Stimulated activated CD8-positive, alpha-beta memory T cell treated with anti-CD3 and anti-CD28 coated beads, Interleukin-2, amount 100 ng/mL, for 48 hours (primary cell): ENCODE results near the gene SLC66A1.

ENCODE experiments used
- DNase-seq, 2 donors: peaks; one replicate each; pipeline ENCODE4 v3.0.0-alpha.2; 2020; ENCODE audit warnings: low read depth in 2 of 2

SLC66A1 gene

GRCh38 chr1:19305880-19306279, 6.2 kb upstream of the SLC66A1 start:
- DNase-seq, result no peak

- no peak for DNase-seq
These were observed 5.2 kb upstream of the SLC66A1 start for GRCh38 chr1:19306941-19307340.

GRCh38 chr1:19307794-19308508, 4.2 kb upstream of the SLC66A1 start:
- no peak for DNase-seq

GRCh38 chr1:19308509-19308907, 3.6 kb upstream of the SLC66A1 start:
- no peak for DNase-seq

GRCh38 chr1:19309123-19309813, 2.9 kb upstream of the SLC66A1 start:
- no peak for DNase-seq

GRCh38 chr1:19310061-19310460, 2.1 kb upstream of the SLC66A1 start:
- DNase-seq, result no peak

- DNase-seq, result no peak
These were observed 1.2 kb upstream of the SLC66A1 start for GRCh38 chr1:19310720-19311502.

GRCh38 chr1:19311503-19311930, 609 bp upstream of the SLC66A1 start:
- no peak for DNase-seq

- peak in 1 of 2 donors; percentile 26 for DNase-seq
These were observed 883 bp downstream of the SLC66A1 start for GRCh38 chr1:19312782-19313635.

- no peak for DNase-seq
These were observed 1.5 kb downstream of the SLC66A1 start for GRCh38 chr1:19313636-19313959.

- DNase-seq, result no peak
These were observed 2.1 kb downstream of the SLC66A1 start for GRCh38 chr1:19313961-19314882.

GRCh38 chr1:19315378-19316198, 3.5 kb downstream of the SLC66A1 start:
- DNase-seq, result no peak

GRCh38 chr1:19317126-19317910, 5.2 kb downstream of the SLC66A1 start:
- DNase-seq, result no peak

- no peak for DNase-seq
These were observed 7.1 kb downstream of the SLC66A1 start for GRCh38 chr1:19319196-19319595.

- DNase-seq, result no peak
These were observed 8.9 kb downstream of the SLC66A1 start for GRCh38 chr1:19321071-19321470.

GRCh38 chr1:19322481-19322880, 10.4 kb downstream of the SLC66A1 start:
- DNase-seq, result no peak

GRCh38 chr1:19323987-19324664, 12.0 kb downstream of the SLC66A1 start:
- DNase-seq, result no peak

- no peak for DNase-seq
These were observed 12.5 kb downstream of the SLC66A1 start for GRCh38 chr1:19324665-19324990.
